Measurements from ENCODE around the gene ADAM12. TPM values are rescaled to one million over a fixed set of nuclear protein-coding genes. Genes with fewer than 3 reads are reported as not detected.

Gene ADAM12
- total and polyA plus RNA-seq, 8 donors = 0.03 to 3.7 (median 0.15) TPM

DNA sequence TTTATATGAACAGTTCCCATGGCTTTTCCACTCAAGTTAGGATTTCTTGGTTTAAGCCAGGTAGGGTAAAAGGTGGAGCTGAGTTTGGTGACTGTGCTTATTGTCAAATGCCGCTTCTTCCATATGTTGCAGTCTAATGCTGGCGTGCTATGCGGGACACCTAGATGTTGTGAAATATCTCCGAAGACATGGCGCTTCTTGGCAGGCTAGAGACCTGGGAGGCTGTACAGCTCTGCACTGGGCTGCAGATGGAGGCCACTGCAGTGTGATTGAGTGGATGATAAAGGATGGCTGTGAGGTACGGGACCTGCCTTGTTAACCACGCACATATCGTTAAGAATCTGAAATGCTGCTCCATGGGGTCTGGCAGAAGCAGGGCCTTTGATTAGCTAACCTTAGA lies 383.5 kb downstream of the ADAM12 start:
- intact Hi-C loops (cut with DNase I) = no loop called here
- WGBS, 2 donors = 82 to 84% methylated on average over 8 of the region's 8 CpGs
- Histone ChIP-seq H3K27me3 (no peaks in the 10 kb centered on the region), H3K4me1 (no peaks in the 10 kb centered on the region), H3K36me3 (no peaks in the 10 kb centered on the region), H3K4me3 (no peak overlapping the region), H3K9me3 (no peaks in the 10 kb centered on the region), H3K27ac (no peak overlapping the region)
- DNase-seq = no peak
- ATAC-seq = no peak
- TF ChIP-seq, protein P1, sequence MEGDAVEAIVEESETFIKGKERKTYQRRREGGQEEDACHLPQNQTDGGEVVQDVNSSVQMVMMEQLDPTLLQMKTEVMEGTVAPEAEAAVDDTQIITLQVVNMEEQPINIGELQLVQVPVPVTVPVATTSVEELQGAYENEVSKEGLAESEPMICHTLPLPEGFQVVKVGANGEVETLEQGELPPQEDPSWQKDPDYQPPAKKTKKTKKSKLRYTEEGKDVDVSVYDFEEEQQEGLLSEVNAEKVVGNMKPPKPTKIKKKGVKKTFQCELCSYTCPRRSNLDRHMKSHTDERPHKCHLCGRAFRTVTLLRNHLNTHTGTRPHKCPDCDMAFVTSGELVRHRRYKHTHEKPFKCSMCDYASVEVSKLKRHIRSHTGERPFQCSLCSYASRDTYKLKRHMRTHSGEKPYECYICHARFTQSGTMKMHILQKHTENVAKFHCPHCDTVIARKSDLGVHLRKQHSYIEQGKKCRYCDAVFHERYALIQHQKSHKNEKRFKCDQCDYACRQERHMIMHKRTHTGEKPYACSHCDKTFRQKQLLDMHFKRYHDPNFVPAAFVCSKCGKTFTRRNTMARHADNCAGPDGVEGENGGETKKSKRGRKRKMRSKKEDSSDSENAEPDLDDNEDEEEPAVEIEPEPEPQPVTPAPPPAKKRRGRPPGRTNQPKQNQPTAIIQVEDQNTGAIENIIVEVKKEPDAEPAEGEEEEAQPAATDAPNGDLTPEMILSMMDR (IDR thresholded peaks at IDR 0.05) = no peak
- FAIRE-seq = no peak

DNA sequence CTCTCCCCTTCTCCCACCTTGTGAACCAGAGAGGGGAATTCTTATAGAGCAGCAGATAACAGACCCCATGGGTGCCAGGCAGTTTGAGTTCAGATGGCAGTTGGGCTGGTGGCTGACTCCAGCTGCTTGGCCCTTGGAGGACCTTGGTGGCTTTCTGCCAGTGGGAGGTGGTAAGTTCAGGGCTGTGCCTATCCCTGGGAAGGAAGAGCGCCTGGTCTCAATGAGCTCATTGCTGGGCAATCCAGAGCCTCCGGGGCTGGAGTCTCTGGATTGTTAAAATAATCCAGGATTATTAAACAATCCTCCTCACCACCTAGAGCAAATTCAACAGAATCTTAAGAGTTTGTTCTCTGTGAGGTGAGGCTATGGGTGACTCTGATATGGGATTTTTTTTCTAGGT lies 386.7 kb downstream of the ADAM12 start:
- ATAC-seq (peak; percentile 64 to 89 (median 70)), FAIRE-seq (no peak), DNase-seq (peak in 4 of 6 donors; percentile 25 to 58 (median 44))
- Histone ChIP-seq H3K36me3 (no peaks in the 10 kb centered on the region), H3K27ac (no peak overlapping the region), H3K9me3 (no peaks in the 10 kb centered on the region), H3K27me3 (no peaks in the 10 kb centered on the region), H3K4me3 (no peak overlapping the region), H3K4me1 (no peaks in the 10 kb centered on the region)
- 42 to 49% methylated on average over 2 of the region's 2 CpGs for WGBS, 2 donors
- TF ChIP-seq, protein P1 (IDR thresholded peaks at IDR 0.05) = no peak
- intact Hi-C loops (cut with DNase I) = no loop called here

DNA sequence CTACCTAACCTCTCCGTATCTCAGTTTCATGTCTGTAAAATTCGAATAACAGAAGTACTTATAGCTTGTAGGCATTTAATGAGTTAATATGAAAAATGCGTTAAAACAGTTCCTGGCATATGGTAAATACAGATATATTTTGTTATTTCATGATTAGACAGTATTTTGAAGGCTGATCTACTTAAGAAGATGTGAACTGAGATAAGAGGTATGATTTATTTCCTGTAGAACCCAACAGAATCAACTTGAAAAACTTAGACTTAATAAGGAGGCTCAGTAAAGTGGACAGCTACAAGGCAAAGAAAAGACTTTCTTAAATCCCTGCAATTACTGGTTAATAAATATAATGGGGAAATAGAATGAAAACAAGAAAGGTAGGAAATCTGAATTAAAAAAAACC lies 388.6 kb downstream of the ADAM12 start:
- H3K4me3 ChIP-seq = no peak overlapping the region
- no peaks in the 10 kb centered on the region for H3K36me3 ChIP-seq
- TF ChIP-seq, protein P1 (IDR thresholded peaks at IDR 0.05) = no peak
- ATAC-seq (no peak), FAIRE-seq (no peak), DNase-seq (no peak)
- intact Hi-C loops (cut with DNase I) = no loop called here
- H3K27ac ChIP-seq = no peak overlapping the region
- WGBS, 2 donors = 69 to 75% methylated on average over 3 of the region's 3 CpGs
- H3K27me3 ChIP-seq = no peaks in the 10 kb centered on the region
- no peaks in the 10 kb centered on the region for H3K4me1 ChIP-seq
- no peaks in the 10 kb centered on the region for H3K9me3 ChIP-seq

DNA sequence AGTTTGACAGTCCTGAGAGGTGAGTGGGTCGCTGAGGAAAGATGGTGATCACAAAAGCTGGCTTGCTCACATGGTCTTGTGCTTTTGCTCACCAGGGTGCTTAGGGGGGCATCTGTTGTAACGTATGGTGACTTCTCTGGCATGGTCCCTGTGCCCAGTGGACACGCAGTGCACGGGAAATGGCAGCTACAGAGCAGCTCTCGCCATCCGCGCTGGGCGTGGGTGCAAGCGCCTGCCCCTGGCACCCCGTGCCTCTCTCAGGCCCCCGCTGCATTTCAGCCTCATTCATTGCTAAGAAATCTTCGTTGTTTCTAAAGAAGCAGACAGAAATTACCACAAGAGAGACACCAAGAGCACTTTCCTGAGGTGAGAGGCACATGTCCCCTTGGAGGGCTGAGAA lies 390.7 kb downstream of the ADAM12 start:
- TF ChIP-seq, protein P1 (IDR thresholded peaks at IDR 0.05) = no peak
- no peaks in the 10 kb centered on the region for H3K4me1 ChIP-seq
- WGBS, 2 donors = 90 to 95% methylated on average over 12 of the region's 12 CpGs
- DNase-seq (no peak), FAIRE-seq (no peak), ATAC-seq (no peak)
- intact Hi-C loops (cut with DNase I) = no loop called here
- H3K27ac ChIP-seq = no peak overlapping the region
- no peak overlapping the region for H3K4me3 ChIP-seq
- no peaks in the 10 kb centered on the region for H3K9me3 ChIP-seq
- H3K36me3 ChIP-seq = no peaks in the 10 kb centered on the region
- no peaks in the 10 kb centered on the region for H3K27me3 ChIP-seq

DNA sequence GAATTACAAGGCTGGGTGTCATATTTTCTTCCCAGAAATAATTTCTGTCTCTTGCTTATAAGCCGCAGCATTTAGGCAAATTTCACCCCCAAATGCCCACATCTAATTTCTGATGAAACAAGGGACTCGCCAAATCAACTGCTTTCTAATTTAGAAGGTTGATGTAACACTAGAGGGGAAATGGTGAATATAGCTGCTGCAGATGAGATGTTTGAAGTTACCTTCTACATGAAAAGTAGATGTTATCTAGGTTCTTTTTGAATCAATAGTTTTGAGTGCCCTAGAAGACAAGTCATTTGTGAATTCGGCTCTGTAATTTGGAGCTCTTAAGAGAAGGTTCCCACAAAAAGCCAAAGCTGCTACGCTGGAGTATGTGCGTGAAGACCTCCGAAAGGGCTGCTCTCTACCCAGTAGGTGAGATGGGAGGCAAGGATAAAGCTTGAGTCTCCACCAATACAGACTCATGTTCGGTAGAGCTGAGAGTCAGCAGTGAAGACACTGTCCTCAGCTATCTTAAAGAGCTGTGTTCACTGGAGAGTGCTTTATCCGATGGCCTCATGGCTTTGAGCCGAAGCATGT lies 392.5 kb downstream of the ADAM12 start:
- 92 to 98% methylated on average over 9 of the region's 9 CpGs for WGBS, 2 donors
- DNase-seq (no peak), FAIRE-seq (no peak), ATAC-seq (no peak)
- Histone ChIP-seq H3K27me3 (no peaks in the 10 kb centered on the region), H3K27ac (no peak overlapping the region), H3K4me3 (no peak overlapping the region), H3K4me1 (no peaks in the 10 kb centered on the region), H3K9me3 (no peaks in the 10 kb centered on the region), H3K36me3 (no peaks in the 10 kb centered on the region)
- TF ChIP-seq, protein P1 (IDR thresholded peaks at IDR 0.05) = no peak
- intact Hi-C loops (cut with DNase I) = no loop called here
